SW 1271 (cell line): Measurements from ENCODE around the gene KLHL9.

Experiments used
- DNase-seq, 2 experiments: peaks; one replicate each; lab custom pipeline; 2025; lab: John Stamatoyannopoulos, UW

Gene KLHL9

GRCh38 chr9:21317956-21318923 is 17.0 kb downstream of the KLHL9 start:
- peak in 1 of 2 experiments; percentile 19 for DNase-seq

GRCh38 chr9:21316860-21317259 is 18.3 kb downstream of the KLHL9 start:
- no peak for DNase-seq

GRCh38 chr9:21316032-21316842 is 19.0 kb downstream of the KLHL9 start:
- DNase-seq: no peak

GRCh38 chr9:21314152-21314551 is 21.1 kb downstream of the KLHL9 start:
- DNase-seq: no peak

GRCh38 chr9:21311889-21312288 is 23.3 kb downstream of the KLHL9 start:
- DNase-seq: no peak

- no peak for DNase-seq
Measured at GRCh38 chr9:21305213-21305612, 30.0 kb downstream of the KLHL9 start, which contains the start of gene IFNA5. Gene IFNA5 (minus strand): TSS chr9:21305313. CDS start chr9:21305256, 57 bp downstream.

GRCh38 chr9:21295992-21296391 is 39.2 kb downstream of the KLHL9 start:
- no peak for DNase-seq

- DNase-seq: no peak
Measured at GRCh38 chr9:21294904-21295538, 40.2 kb downstream of the KLHL9 start.

GRCh38 chr9:21294364-21294774 is 40.8 kb downstream of the KLHL9 start:
- DNase-seq: peak in 1 of 2 experiments; percentile 0

GRCh38 chr9:21289848-21290247 is 45.4 kb downstream of the KLHL9 start:
- no peak for DNase-seq

GRCh38 chr9:21287280-21287679 is 47.9 kb downstream of the KLHL9 start:
- no peak for DNase-seq

- DNase-seq: no peak
Measured at GRCh38 chr9:21286659-21287058, 48.5 kb downstream of the KLHL9 start.

- DNase-seq: no peak
Measured at GRCh38 chr9:21286099-21286498, 49.1 kb downstream of the KLHL9 start.

- no peak for DNase-seq
Measured at GRCh38 chr9:21281275-21281674, 53.9 kb downstream of the KLHL9 start.
